ENCODE data around the gene FBXO10.

Gene FBXO10

GRCh38 chr9:37538099-37538498, 38.1 kb downstream of the FBXO10 start:
- H3K27ac ChIP-seq (replicated peaks) = no peak overlapping the region
- DNase-seq (ENCODE audit: low read depth in 1 of 2, low spot score in 1 of 2) = no peak
- no peaks in the 10 kb centered on the region for H3K27me3 ChIP-seq (ENCODE audit: insufficient read depth, poor library complexity, severe bottlenecking)
- TF ChIP-seq SPI1 (IDR thresholded peaks at IDR 0.05; ENCODE audit: borderline replicate concordance, low read depth) (no peak), POLR2AphosphoS5 (IDR thresholded peaks at IDR 0.05; ENCODE audit: low read depth) (no peak), CTCF (IDR thresholded peaks at IDR 0.05; ENCODE audit: insufficient read depth, low read length) (no peak)
- H3K4me3 ChIP-seq (replicated peaks; ENCODE audit: insufficient read depth, low read length) = no peak overlapping the region

DNA sequence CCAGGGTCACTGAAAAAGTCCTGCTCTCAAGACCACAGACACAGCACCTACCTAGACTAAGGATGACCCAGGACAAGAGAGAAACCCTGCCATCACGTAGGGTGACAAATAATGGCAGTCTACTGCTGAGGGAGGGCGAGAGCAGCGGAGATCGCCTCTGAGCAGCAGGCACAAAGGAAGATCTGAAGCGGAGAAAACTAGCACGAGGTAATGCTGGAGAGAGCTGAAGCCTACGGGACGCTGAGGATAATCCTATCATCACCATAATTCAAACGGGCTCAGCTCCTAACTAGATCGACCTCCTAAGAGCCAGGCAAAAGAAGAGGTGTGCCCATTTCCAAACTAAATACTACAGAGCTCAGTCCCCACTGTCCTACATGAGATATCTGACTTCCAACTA, 41.3 kb downstream of the FBXO10 start:
- Histone ChIP-seq H3K4me3 (replicated peaks; ENCODE audit: insufficient read depth, low read length) (no peak overlapping the region), H3K27me3 (ENCODE audit: insufficient read depth, poor library complexity, severe bottlenecking) (no peaks in the 10 kb centered on the region), H3K27ac (replicated peaks) (no peak overlapping the region)
- no peak for DNase-seq (ENCODE audit: low read depth in 1 of 2, low spot score in 1 of 2)
- TF ChIP-seq GABPA (IDR thresholded peaks at IDR 0.05; ENCODE audit: low read depth) (no peak), SPI1 (IDR thresholded peaks at IDR 0.05; ENCODE audit: borderline replicate concordance, low read depth) (no peak), CTCF (IDR thresholded peaks at IDR 0.05; ENCODE audit: insufficient read depth, low read length) (no peak), POLR2AphosphoS5 (IDR thresholded peaks at IDR 0.05; ENCODE audit: low read depth) (no peak)
- TF ChIP-seq, protein P1, sequence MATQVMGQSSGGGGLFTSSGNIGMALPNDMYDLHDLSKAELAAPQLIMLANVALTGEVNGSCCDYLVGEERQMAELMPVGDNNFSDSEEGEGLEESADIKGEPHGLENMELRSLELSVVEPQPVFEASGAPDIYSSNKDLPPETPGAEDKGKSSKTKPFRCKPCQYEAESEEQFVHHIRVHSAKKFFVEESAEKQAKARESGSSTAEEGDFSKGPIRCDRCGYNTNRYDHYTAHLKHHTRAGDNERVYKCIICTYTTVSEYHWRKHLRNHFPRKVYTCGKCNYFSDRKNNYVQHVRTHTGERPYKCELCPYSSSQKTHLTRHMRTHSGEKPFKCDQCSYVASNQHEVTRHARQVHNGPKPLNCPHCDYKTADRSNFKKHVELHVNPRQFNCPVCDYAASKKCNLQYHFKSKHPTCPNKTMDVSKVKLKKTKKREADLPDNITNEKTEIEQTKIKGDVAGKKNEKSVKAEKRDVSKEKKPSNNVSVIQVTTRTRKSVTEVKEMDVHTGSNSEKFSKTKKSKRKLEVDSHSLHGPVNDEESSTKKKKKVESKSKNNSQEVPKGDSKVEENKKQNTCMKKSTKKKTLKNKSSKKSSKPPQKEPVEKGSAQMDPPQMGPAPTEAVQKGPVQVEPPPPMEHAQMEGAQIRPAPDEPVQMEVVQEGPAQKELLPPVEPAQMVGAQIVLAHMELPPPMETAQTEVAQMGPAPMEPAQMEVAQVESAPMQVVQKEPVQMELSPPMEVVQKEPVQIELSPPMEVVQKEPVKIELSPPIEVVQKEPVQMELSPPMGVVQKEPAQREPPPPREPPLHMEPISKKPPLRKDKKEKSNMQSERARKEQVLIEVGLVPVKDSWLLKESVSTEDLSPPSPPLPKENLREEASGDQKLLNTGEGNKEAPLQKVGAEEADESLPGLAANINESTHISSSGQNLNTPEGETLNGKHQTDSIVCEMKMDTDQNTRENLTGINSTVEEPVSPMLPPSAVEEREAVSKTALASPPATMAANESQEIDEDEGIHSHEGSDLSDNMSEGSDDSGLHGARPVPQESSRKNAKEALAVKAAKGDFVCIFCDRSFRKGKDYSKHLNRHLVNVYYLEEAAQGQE (IDR thresholded peaks at IDR 0.05; ENCODE audit: insufficient replicate concordance, low read depth) = no peak

DNA sequence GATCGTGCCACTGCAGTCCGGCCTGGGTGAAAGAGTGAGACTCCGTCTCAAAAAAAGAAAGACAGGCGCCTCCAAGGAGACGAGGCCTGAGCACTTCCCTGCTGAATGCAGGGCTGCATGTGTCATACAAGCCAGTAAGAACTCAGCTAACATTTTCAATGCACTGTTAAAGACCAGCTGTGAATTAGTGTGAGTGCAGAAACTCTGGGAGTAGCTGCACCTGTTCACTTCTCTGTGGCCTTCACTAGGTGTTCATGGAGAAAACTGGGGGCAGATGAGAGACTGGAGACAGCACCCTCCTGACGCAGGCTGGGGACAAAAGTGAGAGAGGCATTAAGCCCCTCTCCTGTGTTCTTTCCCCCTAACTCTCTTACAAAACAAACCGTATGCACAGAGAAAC, 41.8 kb downstream of the FBXO10 start:
- no peak overlapping the region for H3K27ac ChIP-seq (replicated peaks)
- DNase-seq (ENCODE audit: low read depth in 1 of 2, low spot score in 1 of 2) = no peak
- no peaks in the 10 kb centered on the region for H3K27me3 ChIP-seq (ENCODE audit: insufficient read depth, poor library complexity, severe bottlenecking)
- H3K4me3 ChIP-seq (replicated peaks; ENCODE audit: insufficient read depth, low read length) = no peak overlapping the region
- TF ChIP-seq, protein P1 (IDR thresholded peaks at IDR 0.05; ENCODE audit: insufficient replicate concordance, low read depth) = no peak
- no peak for TF ChIP-seq POLR2AphosphoS5 (IDR thresholded peaks at IDR 0.05; ENCODE audit: low read depth)
- no peak for TF ChIP-seq GABPA (IDR thresholded peaks at IDR 0.05; ENCODE audit: low read depth)
- no peak for TF ChIP-seq SPI1 (IDR thresholded peaks at IDR 0.05; ENCODE audit: borderline replicate concordance, low read depth)
- no peak for TF ChIP-seq CTCF (IDR thresholded peaks at IDR 0.05; ENCODE audit: insufficient read depth, low read length)

GRCh38 chr9:37531699-37532098, 44.5 kb downstream of the FBXO10 start:
- H3K4me3 ChIP-seq (replicated peaks; ENCODE audit: insufficient read depth, low read length) = no peak overlapping the region
- TF ChIP-seq GABPA (IDR thresholded peaks at IDR 0.05; ENCODE audit: low read depth) = no peak
- no peak for TF ChIP-seq POLR2AphosphoS5 (IDR thresholded peaks at IDR 0.05; ENCODE audit: low read depth)
- TF ChIP-seq, protein P1 (IDR thresholded peaks at IDR 0.05; ENCODE audit: insufficient replicate concordance, low read depth) = no peak
- TF ChIP-seq CTCF (IDR thresholded peaks at IDR 0.05; ENCODE audit: insufficient read depth, low read length) = no peak
- no peak for TF ChIP-seq SPI1 (IDR thresholded peaks at IDR 0.05; ENCODE audit: borderline replicate concordance, low read depth)

More at GRCh38 chr9:37531699-37532098, 44.5 kb downstream of the FBXO10 start:
- Histone ChIP-seq H3K27me3 (ENCODE audit: insufficient read depth, poor library complexity, severe bottlenecking) (no peaks in the 10 kb centered on the region), H3K27ac (replicated peaks) (no peak overlapping the region)
- peak in 1 of 2 experiments; percentile 22 for DNase-seq (ENCODE audit: low read depth in 1 of 2, low spot score in 1 of 2)
